Measurements from ENCODE around the gene INTS15.
"Not testable (repeated sequence)": the region's sequence is repeated elsewhere in the genome, so short reads cannot be mapped to it uniquely, and the experiment has no call there.

INTS15 gene

GRCh38 chr7:6589829-6590644, at the start of gene INTS15:
Gene INTS15, plus strand, starts transcription at chr7:6590021. Its CDS starts 263 bp downstream, at chr7:6590284.
- no peak for FAIRE-seq

- FAIRE-seq: no peak
Measured at GRCh38 chr7:6542368-6542767, 47.5 kb upstream of the INTS15 start.

GRCh38 chr7:6545398-6546126, 44.3 kb upstream of the INTS15 start:
- no peak for FAIRE-seq

GRCh38 chr7:6546498-6547251, 43.1 kb upstream of the INTS15 start:
- FAIRE-seq: no peak

GRCh38 chr7:6547400-6547799, 42.4 kb upstream of the INTS15 start:
- FAIRE-seq: no peak

GRCh38 chr7:6551016-6551511, 38.8 kb upstream of the INTS15 start, which contains the start of gene GRID2IP:
Gene GRID2IP, minus strand, starts transcription at chr7:6551461. Its CDS starts 25 bp downstream, at chr7:6551436.
- no peak for FAIRE-seq

GRCh38 chr7:6553448-6554044, 36.3 kb upstream of the INTS15 start:
- no peak for FAIRE-seq

- no peak for FAIRE-seq
Measured at GRCh38 chr7:6554848-6555247, 35.0 kb upstream of the INTS15 start.

- no peak for FAIRE-seq
Measured at GRCh38 chr7:6556196-6556595, 33.6 kb upstream of the INTS15 start.

GRCh38 chr7:6558837-6559236, 31.0 kb upstream of the INTS15 start:
- FAIRE-seq: no peak

- no peak for FAIRE-seq
Measured at GRCh38 chr7:6559896-6560295, 29.9 kb upstream of the INTS15 start.

GRCh38 chr7:6562106-6562505, 27.7 kb upstream of the INTS15 start:
- FAIRE-seq: no peak

- no peak for FAIRE-seq
Measured at GRCh38 chr7:6563936-6564770, 25.7 kb upstream of the INTS15 start.

- no peak for FAIRE-seq
Measured at GRCh38 chr7:6565655-6566054, 24.2 kb upstream of the INTS15 start.

- no peak for FAIRE-seq
Measured at GRCh38 chr7:6567886-6568285, 21.9 kb upstream of the INTS15 start.

- FAIRE-seq: no peak
Measured at GRCh38 chr7:6571160-6571779, 18.6 kb upstream of the INTS15 start.

GRCh38 chr7:6575281-6576023, 14.4 kb upstream of the INTS15 start:
- no peak for FAIRE-seq

GRCh38 chr7:6576024-6576866, 13.6 kb upstream of the INTS15 start:
- FAIRE-seq: no peak

- not testable (repeated sequence) for FAIRE-seq
Measured at GRCh38 chr7:6576867-6577368, 12.9 kb upstream of the INTS15 start.
